HL-60 (cell line): ENCODE data around the gene PBX1.

Source experiments
- DNase-seq, 2 experiments: peaks; one replicate each; pipeline ENCODE4 v3.0.0-alpha.2; 2010 to 2020; ENCODE audit warnings: low read depth in 1 of 2, low spot score in 1 of 2
- H3K27ac ChIP-seq: fragments of 250-450 bp; sonication (Bioruptor Pico); replicated peaks from 2 replicates; pipeline ENCODE4 v1.5.1; 2020; ENCODE audit warnings: mild to moderate bottlenecking, moderate library complexity
- H3K27me3 ChIP-seq: fragments of 250-450 bp; sonication (Bioruptor Pico); 2 replicates; pipeline ENCODE4 v1.5.1; 2021; ENCODE audit warnings: mild to moderate bottlenecking, moderate library complexity; ENCODE audit not compliant: insufficient read depth, poor library complexity, severe bottlenecking
- H3K4me3 ChIP-seq: replicated peaks from 2 replicates; pipeline ENCODE4 v1.5.1; 2011; ENCODE audit warnings: mild to moderate bottlenecking, control low read depth, low read length; ENCODE audit not compliant: insufficient read depth
- GABPA ChIP-seq: IDR thresholded peaks from 2 replicates; pipeline ENCODE4 v1.6.1; 2012; ENCODE audit warnings: low read depth
- POLR2AphosphoS5 ChIP-seq: IDR thresholded peaks from 2 replicates; pipeline ENCODE4 v1.6.1; 2012; ENCODE audit warnings: low read depth
- SPI1 ChIP-seq: IDR thresholded peaks from 2 replicates; pipeline ENCODE4 v1.6.1; 2012; ENCODE audit warnings: low read depth, mild to moderate bottlenecking, borderline replicate concordance
- TF ChIP-seq, protein P1 (sequence below): IDR thresholded peaks from one replicate; pipeline ENCODE4 v1.5.1; 2011; ENCODE audit warnings: low read length, control low read depth, inconsistent platforms; ENCODE audit not compliant: insufficient read depth
- TF ChIP-seq, protein P2 (sequence below): IDR thresholded peaks from 2 replicates; pipeline ENCODE4 v1.6.1; 2012; ENCODE audit warnings: low read depth; ENCODE audit not compliant: insufficient replicate concordance

PBX1 gene

GRCh38 chr1:164581762-164582161, 22.8 kb downstream of the PBX1 start:
- TF ChIP-seq, protein P1, sequence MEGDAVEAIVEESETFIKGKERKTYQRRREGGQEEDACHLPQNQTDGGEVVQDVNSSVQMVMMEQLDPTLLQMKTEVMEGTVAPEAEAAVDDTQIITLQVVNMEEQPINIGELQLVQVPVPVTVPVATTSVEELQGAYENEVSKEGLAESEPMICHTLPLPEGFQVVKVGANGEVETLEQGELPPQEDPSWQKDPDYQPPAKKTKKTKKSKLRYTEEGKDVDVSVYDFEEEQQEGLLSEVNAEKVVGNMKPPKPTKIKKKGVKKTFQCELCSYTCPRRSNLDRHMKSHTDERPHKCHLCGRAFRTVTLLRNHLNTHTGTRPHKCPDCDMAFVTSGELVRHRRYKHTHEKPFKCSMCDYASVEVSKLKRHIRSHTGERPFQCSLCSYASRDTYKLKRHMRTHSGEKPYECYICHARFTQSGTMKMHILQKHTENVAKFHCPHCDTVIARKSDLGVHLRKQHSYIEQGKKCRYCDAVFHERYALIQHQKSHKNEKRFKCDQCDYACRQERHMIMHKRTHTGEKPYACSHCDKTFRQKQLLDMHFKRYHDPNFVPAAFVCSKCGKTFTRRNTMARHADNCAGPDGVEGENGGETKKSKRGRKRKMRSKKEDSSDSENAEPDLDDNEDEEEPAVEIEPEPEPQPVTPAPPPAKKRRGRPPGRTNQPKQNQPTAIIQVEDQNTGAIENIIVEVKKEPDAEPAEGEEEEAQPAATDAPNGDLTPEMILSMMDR: no peak
- no peak for TF ChIP-seq SPI1
- TF ChIP-seq POLR2AphosphoS5: no peak
- TF ChIP-seq, protein P2, sequence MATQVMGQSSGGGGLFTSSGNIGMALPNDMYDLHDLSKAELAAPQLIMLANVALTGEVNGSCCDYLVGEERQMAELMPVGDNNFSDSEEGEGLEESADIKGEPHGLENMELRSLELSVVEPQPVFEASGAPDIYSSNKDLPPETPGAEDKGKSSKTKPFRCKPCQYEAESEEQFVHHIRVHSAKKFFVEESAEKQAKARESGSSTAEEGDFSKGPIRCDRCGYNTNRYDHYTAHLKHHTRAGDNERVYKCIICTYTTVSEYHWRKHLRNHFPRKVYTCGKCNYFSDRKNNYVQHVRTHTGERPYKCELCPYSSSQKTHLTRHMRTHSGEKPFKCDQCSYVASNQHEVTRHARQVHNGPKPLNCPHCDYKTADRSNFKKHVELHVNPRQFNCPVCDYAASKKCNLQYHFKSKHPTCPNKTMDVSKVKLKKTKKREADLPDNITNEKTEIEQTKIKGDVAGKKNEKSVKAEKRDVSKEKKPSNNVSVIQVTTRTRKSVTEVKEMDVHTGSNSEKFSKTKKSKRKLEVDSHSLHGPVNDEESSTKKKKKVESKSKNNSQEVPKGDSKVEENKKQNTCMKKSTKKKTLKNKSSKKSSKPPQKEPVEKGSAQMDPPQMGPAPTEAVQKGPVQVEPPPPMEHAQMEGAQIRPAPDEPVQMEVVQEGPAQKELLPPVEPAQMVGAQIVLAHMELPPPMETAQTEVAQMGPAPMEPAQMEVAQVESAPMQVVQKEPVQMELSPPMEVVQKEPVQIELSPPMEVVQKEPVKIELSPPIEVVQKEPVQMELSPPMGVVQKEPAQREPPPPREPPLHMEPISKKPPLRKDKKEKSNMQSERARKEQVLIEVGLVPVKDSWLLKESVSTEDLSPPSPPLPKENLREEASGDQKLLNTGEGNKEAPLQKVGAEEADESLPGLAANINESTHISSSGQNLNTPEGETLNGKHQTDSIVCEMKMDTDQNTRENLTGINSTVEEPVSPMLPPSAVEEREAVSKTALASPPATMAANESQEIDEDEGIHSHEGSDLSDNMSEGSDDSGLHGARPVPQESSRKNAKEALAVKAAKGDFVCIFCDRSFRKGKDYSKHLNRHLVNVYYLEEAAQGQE: no peak
- TF ChIP-seq GABPA: no peak
- H3K4me3 ChIP-seq: no peak overlapping the region
- no peak overlapping the region for H3K27ac ChIP-seq
- no peaks in the 10 kb centered on the region for H3K27me3 ChIP-seq
- DNase-seq: no peak

DNA sequence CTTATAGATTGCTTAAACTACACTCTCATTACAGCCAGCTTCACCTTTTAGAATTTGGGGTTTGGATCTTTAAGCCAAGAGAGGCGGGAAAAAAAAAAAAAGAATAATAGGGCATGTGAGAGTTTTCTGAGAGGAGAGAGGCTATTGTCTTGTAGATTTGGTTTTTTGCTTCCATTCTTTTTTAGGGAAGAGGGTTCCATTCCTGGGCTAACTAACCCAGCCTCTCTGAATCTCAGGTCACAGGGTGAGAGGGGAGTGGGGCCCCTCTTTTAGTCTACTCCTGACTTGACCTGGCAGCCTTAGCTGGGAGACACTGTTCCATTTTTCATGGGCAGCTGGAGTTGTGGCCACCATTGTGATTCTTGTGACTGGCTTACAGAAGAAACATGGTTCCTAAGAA, 24.2 kb downstream of the PBX1 start:
- TF ChIP-seq GABPA: no peak
- Histone ChIP-seq H3K27me3 (no peaks in the 10 kb centered on the region), H3K27ac (no peak overlapping the region), H3K4me3 (no peak overlapping the region)
- no peak for DNase-seq

DNA sequence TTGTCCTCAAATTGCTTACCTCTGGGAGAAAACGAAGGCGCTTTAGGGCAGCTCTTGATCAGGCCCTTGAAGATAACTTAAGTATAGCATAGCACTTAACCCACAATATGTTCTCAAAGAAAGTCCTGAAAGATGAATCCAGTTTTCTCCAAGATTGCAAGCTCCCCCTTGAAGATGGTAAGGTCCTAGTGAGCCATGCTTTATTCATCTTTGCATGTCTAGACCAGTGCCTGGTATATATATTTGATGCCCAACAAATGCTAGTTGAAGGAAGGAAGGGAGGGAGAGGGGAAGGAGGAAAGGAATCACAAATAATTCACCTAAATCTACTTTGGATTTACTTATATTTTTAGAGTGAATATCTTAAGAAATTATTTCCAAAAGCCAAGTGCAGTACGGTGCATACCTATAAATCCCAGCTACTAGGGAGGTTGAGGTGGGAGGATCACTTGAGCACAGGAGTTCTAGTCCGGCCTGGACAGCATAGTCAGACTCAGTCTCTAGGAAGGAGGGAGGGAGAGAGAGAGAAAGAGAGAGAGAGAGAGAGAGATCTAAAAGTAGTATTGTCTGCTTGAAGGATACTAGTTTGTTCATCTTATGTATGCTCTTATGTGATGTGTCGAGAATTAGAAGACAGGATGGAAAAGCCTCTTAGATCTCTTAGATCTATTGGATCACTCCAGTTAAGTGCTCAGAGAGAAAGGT, 25.0 kb downstream of the PBX1 start:
- TF ChIP-seq, protein P1: no peak
- no peak for TF ChIP-seq GABPA
- no peak for TF ChIP-seq POLR2AphosphoS5
- TF ChIP-seq SPI1: no peak
- TF ChIP-seq, protein P2: no peak
- Histone ChIP-seq H3K4me3 (no peak overlapping the region), H3K27me3 (no peaks in the 10 kb centered on the region), H3K27ac (no peak overlapping the region)
- DNase-seq: no peak

GRCh38 chr1:164586591-164586990, 27.6 kb downstream of the PBX1 start:
- DNase-seq: no peak

More at GRCh38 chr1:164586591-164586990, 27.6 kb downstream of the PBX1 start:
- TF ChIP-seq, protein P2: no peak
- no peak for TF ChIP-seq SPI1
- TF ChIP-seq, protein P1: no peak
- H3K27me3 ChIP-seq: no peaks in the 10 kb centered on the region
- no peak overlapping the region for H3K4me3 ChIP-seq
- H3K27ac ChIP-seq: no peak overlapping the region
